ENCODE measurements around the gene HSBP1L1. TPM values are rescaled to one million over a fixed set of nuclear protein-coding genes. Genes with fewer than 3 reads are reported as not detected.

Gene HSBP1L1
- total and polyA plus RNA-seq, 2 of the 8 experiments (the other 6 are each of a cell fraction or from before 2014, with no cell fraction given): 1.0 to 1.3 TPM

DNA sequence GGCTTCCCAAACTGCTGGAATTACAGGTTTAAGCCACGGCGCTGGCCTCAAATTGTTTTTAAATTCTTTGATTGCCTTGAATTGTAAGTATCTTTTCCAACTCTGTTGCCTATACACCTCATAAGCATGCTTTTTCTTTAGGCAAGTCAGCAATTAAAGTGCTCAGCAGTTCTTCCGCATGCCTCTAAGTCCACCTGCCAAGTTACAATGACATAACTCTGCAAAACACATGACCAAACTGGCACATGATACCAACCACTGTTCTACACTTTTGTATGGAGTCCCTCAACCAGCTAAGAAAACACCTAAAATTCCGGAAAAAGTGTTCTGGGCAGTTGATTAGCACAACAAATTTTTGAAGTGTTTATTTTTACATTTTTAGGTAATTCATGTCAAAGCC is 18.8 kb downstream of the HSBP1L1 start:
- H3K79me1 ChIP-seq (ENCODE audit: low read depth, low read length): peaks cover 15% of the 10 kb centered on the region; the same call in 1 of the 2 replicates
- CTCF ChIA-PET (ENCODE audit: partially characterized antibody): interaction anchor here (0.8 to 1.5 kb wide), 4 partner anchors 16 to 131 kb away, joined by 3 read pairs; partner anchors contain the start of gene RBFA
- H2BK20ac ChIP-seq (ENCODE audit: low read length): no peak overlapping the region
- no peak overlapping the region for H2BK120ac ChIP-seq (replicated peaks; ENCODE audit: low read depth, low read length)
- no peak overlapping the region for H4K8ac ChIP-seq (ENCODE audit: extremely low read depth, insufficient read depth, low read length)
- peaks cover 26 to 39% of the 10 kb centered on the region in 2 experiments for H4K20me1 ChIP-seq (replicated peaks in 1 of 2; ENCODE audit: control insufficient read depth in 1 of 2, insufficient read depth in 2 of 2, low read length in 2 of 2)
- peaks cover 3 to 27% (median 8%) of the 10 kb centered on the region in 4 experiments; a peak in 5 of 8 replicates for H3K36me3 ChIP-seq (ENCODE audit: control insufficient read depth in 2 of 4, insufficient read depth in 4 of 4, low read length in 3 of 4)
- H3K56ac ChIP-seq (replicated peaks; ENCODE audit: insufficient read length, low read depth, low read length): no peak overlapping the region
- no peak overlapping the region for H3K27ac ChIP-seq (ENCODE audit: low read depth, low read length)
- no peak overlapping the region for H2BK12ac ChIP-seq (ENCODE audit: low read depth, low read length)
- peaks cover 59 to 99% of the 10 kb centered on the region in 2 experiments for H3K79me2 ChIP-seq (ENCODE audit: control insufficient read depth in 1 of 2, insufficient read depth in 2 of 2, low read length in 2 of 2)
- no peak overlapping the region for H2AK5ac ChIP-seq (ENCODE audit: low read depth, low read length)
- H3K27me3 ChIP-seq (replicated peaks in 1 of 4; ENCODE audit: control insufficient read depth in 3 of 4, extremely low read depth in 1 of 4, insufficient read depth in 3 of 4, low read length in 3 of 4): no peaks in the 10 kb centered on the region
- H3K23ac ChIP-seq (ENCODE audit: insufficient read length): no peak overlapping the region
- H3K4me2 ChIP-seq (ENCODE audit: insufficient read depth in 1 of 2, low read depth in 2 of 2, low read length in 2 of 2): no peak overlapping the region
- no peak overlapping the region for H3K4ac ChIP-seq (replicated peaks; ENCODE audit: insufficient read length, low read depth, low read length)
- H3K18ac ChIP-seq (ENCODE audit: extremely low read depth, low read length): no peak overlapping the region
- 98% methylated on average over 4 of the region's 4 CpGs; no CpG with 5 or more reads in 1 of the 2 experiments for WGBS, 2 experiments (ENCODE audit: extremely low coverage in 1 of 2, insufficient coverage in 1 of 2, insufficient read length in 1 of 2, insufficient replicate concordance in 2 of 2, low coverage in 1 of 2, low lambda C conversion rate in 2 of 2, missing lambda C conversion rate in 1 of 2)
- H3K4me3 ChIP-seq (ENCODE audit: extremely low read depth in 1 of 4, insufficient read depth in 2 of 4, low read depth in 3 of 4, low read length in 4 of 4): no peak overlapping the region
- no peak overlapping the region for H2BK5ac ChIP-seq (ENCODE audit: low read depth, low read length)
- no peak overlapping the region for H4K91ac ChIP-seq (replicated peaks; ENCODE audit: insufficient read length, low read length)
- no peak for DNase-seq (ENCODE audit: low read depth in 1 of 2, low spot score in 2 of 2)
- H2AFZ ChIP-seq (ENCODE audit: low read length): no peak overlapping the region
- H3K23me2 ChIP-seq (ENCODE audit: low read depth, low read length): peaks cover 2% of the 10 kb centered on the region; the same call in 1 of the 2 replicates
- peaks cover 0 to 3% (median 0%) of the 10 kb centered on the region in 4 experiments; a peak in 1 of 7 replicates for H3K4me1 ChIP-seq (replicated peaks in 1 of 4; ENCODE audit: control insufficient read depth in 3 of 4, insufficient read depth in 4 of 4, low read length in 3 of 4)
- FAIRE-seq: no peak
- H3K9me3 ChIP-seq (ENCODE audit: insufficient read depth in 2 of 2, low read depth in 1 of 2, low read length in 1 of 2): no peaks in the 10 kb centered on the region
- H2BK15ac ChIP-seq (ENCODE audit: low read length): no peak overlapping the region
- H3K14ac ChIP-seq (ENCODE audit: insufficient read length): no peak overlapping the region
- H4K5ac ChIP-seq (ENCODE audit: insufficient read length, low read depth, low read length): no peak overlapping the region
- no peak overlapping the region for H3K9ac ChIP-seq (replicated peaks in 1 of 4; ENCODE audit: extremely low read depth in 1 of 4, low read depth in 3 of 4, low read length in 3 of 4)
- POLR2A ChIA-PET (ENCODE audit: partially characterized antibody): interaction anchor here (0.8 to 3.3 kb wide), 4 partner anchors 16 to 93 kb away, joined by 3 to 14 read pairs (median 4); no protein-coding TSS in a partner anchor
- TF ChIP-seq TAF7 (optimal IDR thresholded peaks at IDR 0.05; ENCODE audit: borderline replicate concordance, low read depth, low read length): no peak
- no peak for TF ChIP-seq TCF12 (IDR thresholded peaks at IDR 0.05; ENCODE audit: low read depth, low read length)
- TF ChIP-seq KDM1A (IDR thresholded peaks at IDR 0.05; ENCODE audit: borderline replicate concordance, low read length): no peak
- TF ChIP-seq RXRA (IDR thresholded peaks at IDR 0.05; ENCODE audit: insufficient read depth, low read depth, low read length): no peak
- TF ChIP-seq BACH1 (IDR thresholded peaks at IDR 0.05; ENCODE audit: low read length): no peak
- no peak for TF ChIP-seq RBBP5 (IDR thresholded peaks at IDR 0.05; ENCODE audit: borderline replicate concordance, low read depth, low read length)
- TF ChIP-seq SUZ12 (IDR thresholded peaks at IDR 0.05; ENCODE audit: low read length): no peak
- TF ChIP-seq, protein P1, sequence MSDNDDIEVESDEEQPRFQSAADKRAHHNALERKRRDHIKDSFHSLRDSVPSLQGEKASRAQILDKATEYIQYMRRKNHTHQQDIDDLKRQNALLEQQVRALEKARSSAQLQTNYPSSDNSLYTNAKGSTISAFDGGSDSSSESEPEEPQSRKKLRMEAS (IDR thresholded peaks at IDR 0.05): no peak
- no peak for TF ChIP-seq TAF1 (IDR thresholded peaks at IDR 0.05; ENCODE audit: low read depth, low read length)
- TF ChIP-seq NRF1 (IDR thresholded peaks at IDR 0.05; ENCODE audit: low read depth, low read length): no peak
- TF ChIP-seq HDAC6 (IDR thresholded peaks at IDR 0.05; ENCODE audit: low read depth, low read length): no peak
- TF ChIP-seq, protein P2, sequence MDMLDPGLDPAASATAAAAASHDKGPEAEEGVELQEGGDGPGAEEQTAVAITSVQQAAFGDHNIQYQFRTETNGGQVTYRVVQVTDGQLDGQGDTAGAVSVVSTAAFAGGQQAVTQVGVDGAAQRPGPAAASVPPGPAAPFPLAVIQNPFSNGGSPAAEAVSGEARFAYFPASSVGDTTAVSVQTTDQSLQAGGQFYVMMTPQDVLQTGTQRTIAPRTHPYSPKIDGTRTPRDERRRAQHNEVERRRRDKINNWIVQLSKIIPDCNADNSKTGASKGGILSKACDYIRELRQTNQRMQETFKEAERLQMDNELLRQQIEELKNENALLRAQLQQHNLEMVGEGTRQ (IDR thresholded peaks at IDR 0.05; ENCODE audit: low read length): no peak
